Fibroblast of villous mesenchyme (primary cell): ENCODE results near the gene GPBP1L1. TPM values are rescaled to one million over a fixed set of nuclear protein-coding genes. Genes with fewer than 3 reads are reported as not detected.
"Not testable (repeated sequence)": the region's sequence is repeated elsewhere in the genome, so short reads cannot be mapped to it uniquely, and the experiment has no call there.

Experiments used
- DNase-seq: peaks from one replicate; pipeline ENCODE4 v3.0.0-alpha.2; 2010; ENCODE audit warnings: low read depth
- H3K4me3 ChIP-seq: 2 replicates; pipeline ENCODE4 v1.5.1; 2011; ENCODE audit warnings: low read depth, mild to moderate bottlenecking, low read length
- total RNA-seq: library from RNA; depleted of rRNA; stranded (reverse); fragments of >200 nt; gene quantifications from 2 replicates; pipeline ENCODE4 v1.2.3, GENCODE V29; 2012
- TF ChIP-seq, protein P1 (sequence below): IDR thresholded peaks from 2 replicates; pipeline ENCODE4 v1.5.1; 2012; ENCODE audit warnings: low read depth, mild to moderate bottlenecking, low read length; ENCODE audit not compliant: insufficient read depth

The GPBP1L1 gene
- total RNA-seq, 1 donor, result 122 TPM

DNA sequence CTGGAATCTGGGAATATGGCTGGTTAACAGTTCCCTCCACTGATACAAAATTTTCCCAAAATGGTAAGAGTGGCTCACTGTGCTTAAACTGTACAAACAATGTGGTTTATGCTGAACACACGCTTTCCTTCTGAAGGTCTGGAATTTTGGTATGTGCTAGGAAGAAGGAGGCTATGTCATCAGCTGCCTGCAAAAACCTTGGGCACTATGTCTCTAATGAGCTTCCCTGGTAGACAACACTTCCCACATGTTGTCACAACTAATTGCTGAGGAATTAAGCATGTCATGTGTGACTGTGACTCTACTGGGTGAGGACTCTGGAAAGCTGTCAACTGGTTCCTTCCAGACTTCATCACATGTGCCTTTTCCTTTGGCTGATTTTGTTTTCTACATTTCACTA lies 34.9 kb upstream of the GPBP1L1 start:
- TF ChIP-seq, protein P1, sequence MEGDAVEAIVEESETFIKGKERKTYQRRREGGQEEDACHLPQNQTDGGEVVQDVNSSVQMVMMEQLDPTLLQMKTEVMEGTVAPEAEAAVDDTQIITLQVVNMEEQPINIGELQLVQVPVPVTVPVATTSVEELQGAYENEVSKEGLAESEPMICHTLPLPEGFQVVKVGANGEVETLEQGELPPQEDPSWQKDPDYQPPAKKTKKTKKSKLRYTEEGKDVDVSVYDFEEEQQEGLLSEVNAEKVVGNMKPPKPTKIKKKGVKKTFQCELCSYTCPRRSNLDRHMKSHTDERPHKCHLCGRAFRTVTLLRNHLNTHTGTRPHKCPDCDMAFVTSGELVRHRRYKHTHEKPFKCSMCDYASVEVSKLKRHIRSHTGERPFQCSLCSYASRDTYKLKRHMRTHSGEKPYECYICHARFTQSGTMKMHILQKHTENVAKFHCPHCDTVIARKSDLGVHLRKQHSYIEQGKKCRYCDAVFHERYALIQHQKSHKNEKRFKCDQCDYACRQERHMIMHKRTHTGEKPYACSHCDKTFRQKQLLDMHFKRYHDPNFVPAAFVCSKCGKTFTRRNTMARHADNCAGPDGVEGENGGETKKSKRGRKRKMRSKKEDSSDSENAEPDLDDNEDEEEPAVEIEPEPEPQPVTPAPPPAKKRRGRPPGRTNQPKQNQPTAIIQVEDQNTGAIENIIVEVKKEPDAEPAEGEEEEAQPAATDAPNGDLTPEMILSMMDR, result no peak
- peak; percentile 66 for DNase-seq
- no peak overlapping the region for H3K4me3 ChIP-seq

DNA sequence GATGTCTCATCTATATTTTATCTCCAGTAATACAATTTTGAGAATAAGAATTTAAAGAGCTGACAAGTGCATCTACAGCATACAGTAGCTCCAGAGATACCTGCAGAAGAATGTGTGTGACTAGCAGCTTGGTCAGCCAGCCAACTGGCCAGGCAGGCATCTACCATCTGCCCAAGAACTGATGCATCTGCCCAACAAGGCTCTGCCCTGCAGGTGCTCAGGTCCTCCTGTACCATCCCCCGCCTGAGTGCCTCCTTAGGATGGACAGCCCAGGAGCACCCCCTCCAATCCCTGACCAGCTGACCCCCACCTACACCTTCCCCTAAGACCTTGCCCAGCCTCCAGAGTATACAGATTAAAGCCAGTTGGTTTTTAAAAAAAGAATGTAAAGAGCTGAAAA lies 32.0 kb upstream of the GPBP1L1 start:
- TF ChIP-seq, protein P1, result no peak
- DNase-seq, result no peak

DNA sequence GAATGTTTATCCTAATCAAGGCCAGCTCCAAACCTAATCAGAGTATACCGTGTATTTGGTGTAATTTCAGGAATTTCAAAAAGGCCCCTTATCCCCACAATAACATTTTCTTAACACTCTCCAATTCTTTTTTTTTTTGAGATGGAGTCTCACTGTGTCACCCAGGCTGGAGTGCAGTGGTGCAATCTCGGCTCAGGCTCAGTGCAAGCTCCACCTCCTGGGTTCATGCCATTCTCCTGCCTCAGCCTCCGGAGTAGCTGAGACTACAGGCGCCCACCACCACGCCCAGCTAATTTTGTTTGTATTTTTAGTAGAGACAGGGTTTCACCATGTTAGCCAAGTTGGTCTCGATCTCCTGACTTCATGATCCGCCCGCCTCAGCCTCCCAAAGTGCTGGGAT lies 31.1 kb upstream of the GPBP1L1 start:
- DNase-seq, result peak; percentile 5

More for the DNA sequence above, 32.0 kb upstream of the GPBP1L1 start:
- H3K4me3 ChIP-seq, result no peak overlapping the region

DNA sequence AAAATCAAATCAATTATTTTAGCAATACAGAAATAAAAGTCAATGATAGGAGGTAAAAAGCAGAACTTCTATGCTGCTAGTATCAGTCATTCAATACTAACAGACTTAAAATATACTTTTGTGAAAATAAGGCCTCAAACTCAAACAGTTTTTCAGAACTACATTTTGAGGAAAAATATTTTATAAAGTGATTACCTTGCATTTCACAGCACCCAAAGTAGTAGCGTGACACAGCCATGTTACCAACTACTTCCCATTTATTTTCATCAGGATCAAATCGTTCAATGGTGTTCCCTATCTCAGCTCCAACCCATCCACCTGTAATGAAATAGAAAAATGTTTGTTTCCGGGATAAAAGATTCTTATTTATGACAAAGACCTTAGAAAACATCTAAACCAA lies 30.4 kb upstream of the GPBP1L1 start:
- TF ChIP-seq, protein P1, result no peak
- no peak overlapping the region for H3K4me3 ChIP-seq
- no peak for DNase-seq

More for the DNA sequence above, 31.1 kb upstream of the GPBP1L1 start:
- not testable (repeated sequence) for H3K4me3 ChIP-seq

DNA sequence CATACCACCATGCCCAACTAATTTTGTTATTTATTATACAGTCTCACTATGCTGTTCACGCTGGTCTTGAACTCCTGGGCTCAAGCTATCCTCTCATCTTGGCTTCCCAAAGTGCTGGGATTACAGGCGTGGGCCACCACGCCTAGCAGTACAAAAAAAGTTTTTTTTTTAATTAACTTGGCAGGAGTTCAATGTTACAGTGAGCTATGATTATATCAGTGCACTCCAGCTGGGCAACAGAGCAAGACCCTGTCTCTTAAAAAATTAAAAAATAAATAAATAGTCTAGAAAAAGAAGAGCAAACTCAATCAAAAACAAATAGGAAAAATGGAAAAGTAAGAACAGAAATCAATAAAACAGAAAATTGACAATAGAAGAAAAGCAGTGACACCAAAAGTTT lies 27.4 kb upstream of the GPBP1L1 start:
- TF ChIP-seq, protein P1, result no peak
- no peak for DNase-seq
- no peak overlapping the region for H3K4me3 ChIP-seq

DNA sequence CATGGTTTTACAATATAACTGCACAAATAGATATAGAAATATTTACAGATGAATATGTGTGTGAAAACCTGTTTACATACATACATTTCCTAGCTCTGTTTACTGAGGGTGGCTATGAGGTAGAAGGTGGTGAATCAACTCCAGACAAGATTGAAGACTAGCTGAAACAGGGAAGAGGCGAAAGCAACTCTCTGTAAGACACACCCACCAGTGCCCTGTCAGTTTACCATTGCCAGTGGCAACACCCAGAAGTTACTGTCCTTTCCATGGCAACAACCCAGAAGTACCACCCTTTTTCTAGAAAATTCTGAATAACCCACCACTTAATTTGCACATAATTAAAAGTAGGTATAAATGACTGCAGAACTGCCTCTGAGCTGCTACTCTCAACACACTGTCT lies 18.3 kb upstream of the GPBP1L1 start:
- TF ChIP-seq, protein P1, result no peak
- H3K4me3 ChIP-seq, result no peak overlapping the region
- DNase-seq, result no peak

- no peak overlapping the region for H3K4me3 ChIP-seq
- DNase-seq, result no peak
- TF ChIP-seq, protein P1, result no peak
These were observed 8.5 kb upstream of the GPBP1L1 start for GRCh38 chr1:45694823-45695222.

- not testable (repeated sequence) for H3K4me3 ChIP-seq, DNase-seq
These were observed 7.5 kb upstream of the GPBP1L1 start for GRCh38 chr1:45693811-45694210.
